WTC11 (cell line): ENCODE data around the gene EFCAB14. TPM values are rescaled to one million over a fixed set of nuclear protein-coding genes. Genes with fewer than 3 reads are reported as not detected.
A peak's percentile ranks its signal among the peaks of the same experiment; 100 is the strongest.

Experiments
- ATAC-seq: fragments of 200-7000 bp; cut with Tn5 transposase; 2 replicates; pipeline ENCODE4 v1.10.0; 2021; ENCODE audit warnings: mild to moderate bottlenecking, moderate library complexity
- CTCF ChIA-PET: fragments of 300-600 bp; sonication (Branson Sonifier 250); formaldehyde crosslinking; loops from one replicate; lab custom pipeline; 2021; ENCODE audit warnings: antibody characterized with exemption; lab: Charles Lee
- POLR2A ChIA-PET: fragments of 350-600 bp; sonication (Branson Sonifier 250); formaldehyde crosslinking; loops from one replicate; lab custom pipeline; 2021; ENCODE audit warnings: antibody characterized with exemption; lab: Charles Lee
- DNase-seq: peaks from one replicate; pipeline ENCODE4 v3.0.0; 2021; ENCODE audit warnings: low spot score
- H3K27ac Mint-ChIP-seq: 2 replicates; pipeline ENCODE4 v1.8.0; 2021; ENCODE audit warnings: mixed read lengths
- H3K27me3 Mint-ChIP-seq: 2 replicates; pipeline ENCODE4 v1.8.0; 2021; ENCODE audit warnings: low read depth, mild to moderate bottlenecking, moderate library complexity, mixed read lengths
- H3K36me3 Mint-ChIP-seq: 2 replicates; pipeline ENCODE4 v1.8.0; 2021; ENCODE audit warnings: mixed read lengths
- H3K4me1 Mint-ChIP-seq: 2 replicates; pipeline ENCODE4 v1.8.0; 2022; ENCODE audit warnings: mixed read lengths
- H3K4me3 Mint-ChIP-seq: 2 replicates; pipeline ENCODE4 v1.8.0; 2021; ENCODE audit warnings: mild to moderate bottlenecking, moderate library complexity, mixed read lengths
- H3K9me3 Mint-ChIP-seq: 2 replicates; pipeline ENCODE4 v1.8.0; 2021; ENCODE audit warnings: mixed read lengths
- AFF4 ChIP-seq: sonication (generic); formaldehyde crosslinking; IDR thresholded peaks from 2 replicates; pipeline ENCODE4 v1.8.1; 2023; ENCODE audit warnings: mild to moderate bottlenecking, missing genetic modification reagents, borderline replicate concordance
- ATF2 ChIP-seq: sonication (generic); formaldehyde crosslinking; IDR thresholded peaks from 2 replicates; pipeline ENCODE4 v1.8.1; 2022; ENCODE audit warnings: low read depth, missing genetic modification reagents, borderline replicate concordance
- E2F4 ChIP-seq: sonication (generic); formaldehyde crosslinking; IDR thresholded peaks from 2 replicates; pipeline ENCODE4 v1.8.1; 2022; ENCODE audit warnings: low read depth, mild to moderate bottlenecking, moderate library complexity, missing genetic modification reagents, borderline replicate concordance
- FOXK1 ChIP-seq: sonication (generic); formaldehyde crosslinking; IDR thresholded peaks from 2 replicates; pipeline ENCODE4 v1.8.0; 2022; ENCODE audit warnings: mild to moderate bottlenecking, moderate library complexity, missing genetic modification reagents
- MXD4 ChIP-seq: fragments of 250-450 bp; sonication (Bioruptor Pico); IDR thresholded peaks from 2 replicates; pipeline ENCODE4 v1.8.0; 2021; ENCODE audit warnings: mild to moderate bottlenecking, moderate library complexity, borderline replicate concordance
- NFATC4 ChIP-seq: fragments of 250-450 bp; sonication (Bioruptor Pico); IDR thresholded peaks from 2 replicates; pipeline ENCODE4 v1.9.0; 2021; ENCODE audit warnings: mild to moderate bottlenecking
- NFE2L1 ChIP-seq: sonication (generic); formaldehyde crosslinking; IDR thresholded peaks from 2 replicates; pipeline ENCODE4 v1.8.1; 2023; ENCODE audit warnings: missing genetic modification reagents
- PREB ChIP-seq: sonication (generic); formaldehyde crosslinking; IDR thresholded peaks from 2 replicates; pipeline ENCODE4 v1.8.1; 2022; ENCODE audit warnings: mild to moderate bottlenecking, missing genetic modification reagents, moderate library complexity, borderline replicate concordance
- TP53 ChIP-seq: sonication (generic); formaldehyde crosslinking; IDR thresholded peaks from 2 replicates; pipeline ENCODE4 v1.8.1; 2023; ENCODE audit warnings: mild to moderate bottlenecking, missing genetic modification reagents
- USF1 ChIP-seq: sonication (generic); formaldehyde crosslinking; IDR thresholded peaks from 2 replicates; pipeline ENCODE4 v1.8.0; 2022; ENCODE audit warnings: mild to moderate bottlenecking, missing genetic modification reagents
- USF2 ChIP-seq: sonication (generic); formaldehyde crosslinking; IDR thresholded peaks from 2 replicates; pipeline ENCODE4 v1.8.1; 2023; ENCODE audit warnings: mild to moderate bottlenecking, missing genetic modification reagents, moderate library complexity
- ZNF121 ChIP-seq: sonication (generic); formaldehyde crosslinking; IDR thresholded peaks from 2 replicates; pipeline ENCODE4 v1.8.0; 2023; ENCODE audit warnings: missing genetic modification reagents
- ZNF532 ChIP-seq: fragments of 250-450 bp; sonication (Bioruptor Pico); IDR thresholded peaks from 2 replicates; pipeline ENCODE4 v1.9.0; 2021; ENCODE audit warnings: mild to moderate bottlenecking, borderline replicate concordance
- ZSCAN18 ChIP-seq: fragments of 250-450 bp; sonication (Bioruptor Pico); IDR thresholded peaks from 2 replicates; pipeline ENCODE4 v2.1.2; 2022; ENCODE audit warnings: mild to moderate bottlenecking, moderate library complexity
- total RNA-seq: library from RNA; stranded (reverse); gene quantifications from 3 replicates; pipeline ENCODE4 v1.2.3, GENCODE V29; 2021

EFCAB14 gene
- total RNA-seq, 1 experiment from 2014 or later: 46.2 TPM

GRCh38 chr1:46667782-46668760, 50.8 kb downstream of the EFCAB14 start, which contains the start of gene ATPAF1 (continued):
- TF ChIP-seq USF2 (CRISPR knock-in tag) (peak; percentile 36; the same call in 1 of the 2 replicates), FOXK1 (CRISPR knock-in tag) (peak; percentile 75), ZNF121 (CRISPR knock-in tag) (0 out of 2 replicates have a peak, but pooled peaks have one; percentile 41), E2F4 (CRISPR knock-in tag) (peak; percentile 40; the same call in 1 of the 2 replicates)
- TF ChIP-seq, all 79 proteins: peak for 16

- Mint-ChIP-seq H3K36me3 (peaks cover 21% of the 10 kb centered on the region), H3K9me3 (no peaks in the 10 kb centered on the region), H3K27ac (no peak overlapping the region), H3K4me3 (peak overlapping the region; percentile 80), H3K27me3 (no peaks in the 10 kb centered on the region; the same call in 1 of the 2 replicates), H3K4me1 (peaks cover 19% of the 10 kb centered on the region)
- CTCF ChIA-PET: interaction anchor here (0.9 to 1.4 kb wide), 4 partner anchors 11 to 44 kb away, joined by 3 to 5 read pairs (median 4); no protein-coding TSS in a partner anchor
- POLR2A ChIA-PET: no interaction called here
- ATAC-seq: peak; percentile 1; the same call in 1 of the 2 replicates
- DNase-seq: no peak
- TF ChIP-seq ZNF532 (CRISPR knock-in tag): no peak
- no peak for TF ChIP-seq MXD4 (CRISPR knock-in tag)
- no peak for TF ChIP-seq USF1 (CRISPR knock-in tag)
- no peak for TF ChIP-seq AFF4 (CRISPR knock-in tag)
- TF ChIP-seq TP53: no peak
- no peak for TF ChIP-seq NFE2L1
- TF ChIP-seq ZSCAN18 (CRISPR knock-in tag): no peak
- no peak for TF ChIP-seq NFATC4 (CRISPR knock-in tag)
- no peak for TF ChIP-seq ATF2 (CRISPR knock-in tag)
- TF ChIP-seq PREB (CRISPR knock-in tag): no peak
Observed at GRCh38 chr1:46665983-46666382, 52.9 kb downstream of the EFCAB14 start.
